HG02981 (cell line): ENCODE results near the gene ATP1B4.
"Not testable (repeated sequence)": the region's sequence is repeated elsewhere in the genome, so short reads cannot be mapped to it uniquely, and the experiment has no call there.

Experiments used
- ATAC-seq: cut with Tn5 transposase; IDR thresholded peaks from one replicate; pipeline ENCODE4 v1.9.1; 2021; ENCODE audit warnings: mild to moderate bottlenecking, moderate library complexity; ENCODE audit not compliant: unreplicated experiment

Gene ATP1B4

DNA sequence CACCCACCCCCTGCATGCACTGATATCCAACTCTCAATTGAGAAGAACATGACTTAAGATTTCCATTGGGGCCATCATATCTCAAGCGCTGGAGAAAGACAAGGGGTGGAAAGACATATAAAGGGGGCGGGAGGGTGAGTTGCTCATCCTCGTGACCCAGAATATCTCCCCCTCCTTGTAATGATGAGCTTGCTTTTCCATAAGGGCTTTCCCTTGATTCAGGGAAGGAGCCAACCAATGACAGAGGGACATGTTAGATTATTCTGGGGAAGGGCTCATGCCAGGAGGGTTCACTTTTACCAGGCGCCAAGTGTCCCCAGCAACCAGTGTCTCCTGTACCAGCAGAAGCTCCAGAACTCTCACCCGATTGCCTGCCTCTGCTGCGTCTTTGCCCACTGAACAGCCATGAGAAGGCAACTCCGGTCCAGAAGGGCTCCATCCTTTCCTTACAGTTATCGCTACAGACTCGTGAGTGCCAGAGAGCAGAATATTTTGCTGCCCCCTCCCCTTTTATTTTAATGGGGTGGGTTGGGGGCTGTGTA, at the start of gene ATP1B4:
TSS of gene ATP1B4 (plus strand) at position 326 of the 542 bp plus-strand sequence. CDS start at position 406, 80 bp downstream.
- no peak for ATAC-seq

DNA sequence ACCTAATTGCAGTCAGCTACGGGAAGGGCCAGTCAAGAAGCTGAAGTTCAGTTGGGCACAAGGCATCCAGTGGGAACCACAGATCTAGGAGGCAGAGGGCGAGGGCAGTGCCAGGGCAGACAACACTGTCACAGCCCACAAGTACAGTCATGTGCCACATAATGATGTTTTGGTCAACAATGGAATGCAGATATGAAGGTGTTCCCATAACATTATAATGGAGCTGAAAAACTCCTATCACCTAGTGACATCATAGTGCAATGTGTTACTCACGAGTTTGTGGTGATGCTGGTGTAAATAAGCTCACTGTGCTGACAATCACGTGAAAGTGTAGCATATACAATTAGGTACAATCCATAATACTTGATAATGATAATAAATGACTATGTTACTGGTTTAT, 46.1 kb upstream of the ATP1B4 start:
- no peak for ATAC-seq

DNA sequence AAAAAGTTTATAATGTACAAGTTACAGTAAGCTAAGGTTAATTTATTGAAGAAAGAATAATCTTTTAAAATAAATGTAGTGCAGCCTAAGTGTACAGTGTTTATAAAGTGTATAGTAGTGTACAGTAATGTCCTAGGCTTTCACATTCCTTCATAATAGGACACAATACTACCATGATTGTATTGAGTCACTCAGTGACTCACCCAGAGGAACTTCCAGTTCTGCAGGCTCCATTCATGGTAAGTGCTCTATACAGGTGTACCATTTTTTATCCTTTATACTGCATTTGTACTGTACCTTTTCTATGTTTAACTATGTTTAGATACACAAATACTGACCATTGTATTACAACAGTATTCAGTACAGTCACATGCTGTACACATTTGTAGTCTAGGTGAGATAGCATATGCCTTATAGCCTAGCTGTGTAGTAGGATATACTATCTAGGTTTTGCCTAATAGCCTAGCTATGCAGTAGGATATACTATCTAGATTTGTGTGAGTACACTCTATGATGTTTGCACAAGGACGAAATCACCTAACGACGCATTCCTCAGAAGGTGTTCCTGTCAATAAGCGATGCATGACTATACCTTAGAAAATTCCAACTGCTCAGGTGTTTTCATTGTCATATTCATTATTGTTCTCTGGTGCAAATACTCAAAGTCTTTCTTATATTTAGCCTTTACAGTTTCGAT, 45.2 kb upstream of the ATP1B4 start:
- ATAC-seq: no peak

DNA sequence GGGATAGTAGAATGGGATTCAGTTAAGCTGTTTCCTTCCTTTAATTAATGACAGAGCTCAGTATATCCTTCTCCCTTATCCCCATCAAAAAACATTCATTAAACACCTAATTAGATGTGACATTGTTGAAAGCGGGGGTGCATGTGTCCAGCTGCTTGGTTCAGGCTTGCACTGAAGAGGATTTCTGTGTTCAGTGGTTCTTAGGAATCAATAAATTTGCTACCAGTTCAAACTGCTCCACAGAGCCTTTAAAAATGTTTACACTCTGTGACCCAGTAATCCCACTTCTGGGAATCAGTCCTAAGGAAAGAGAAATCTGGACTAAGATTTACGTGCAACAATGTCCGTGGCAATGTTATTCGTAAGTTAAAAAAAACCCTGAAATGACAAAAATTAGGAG, 43.5 kb upstream of the ATP1B4 start:
- ATAC-seq: no peak

DNA sequence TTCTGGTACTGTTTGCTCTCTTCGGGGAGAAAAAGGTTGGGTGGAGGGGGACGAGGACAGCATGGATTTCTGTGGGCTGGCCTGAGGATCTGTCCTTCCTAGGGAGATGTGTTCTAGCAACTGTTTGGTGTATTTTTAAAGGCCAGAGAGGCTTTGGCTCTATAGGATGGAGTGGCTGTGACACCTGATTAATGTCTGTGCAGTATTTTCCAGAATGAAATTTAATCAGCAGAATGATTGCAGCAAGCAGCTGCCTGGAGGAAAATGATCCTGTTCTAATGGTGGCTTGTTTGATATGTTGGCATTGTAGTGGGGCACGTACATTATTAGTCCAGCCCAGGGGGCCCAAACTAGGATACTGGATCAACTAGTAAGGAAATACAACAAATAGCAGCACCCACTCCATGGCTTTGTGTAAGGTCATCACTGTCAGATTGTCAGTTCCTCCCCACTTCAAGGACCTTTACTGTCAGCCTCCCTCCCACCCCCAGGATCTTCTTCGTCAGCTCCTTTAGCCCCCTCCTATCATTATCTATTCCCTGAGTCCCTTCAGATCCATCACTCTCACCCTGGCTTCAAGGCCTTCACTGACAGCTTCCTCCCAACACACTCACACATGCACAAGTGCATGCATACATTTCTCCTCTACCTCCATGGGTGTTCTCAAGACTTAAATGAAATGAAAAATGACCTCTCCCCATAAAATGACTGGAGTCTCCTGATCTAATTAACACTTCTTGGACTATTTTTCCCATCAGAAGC, 40.2 kb upstream of the ATP1B4 start:
- no peak for ATAC-seq

DNA sequence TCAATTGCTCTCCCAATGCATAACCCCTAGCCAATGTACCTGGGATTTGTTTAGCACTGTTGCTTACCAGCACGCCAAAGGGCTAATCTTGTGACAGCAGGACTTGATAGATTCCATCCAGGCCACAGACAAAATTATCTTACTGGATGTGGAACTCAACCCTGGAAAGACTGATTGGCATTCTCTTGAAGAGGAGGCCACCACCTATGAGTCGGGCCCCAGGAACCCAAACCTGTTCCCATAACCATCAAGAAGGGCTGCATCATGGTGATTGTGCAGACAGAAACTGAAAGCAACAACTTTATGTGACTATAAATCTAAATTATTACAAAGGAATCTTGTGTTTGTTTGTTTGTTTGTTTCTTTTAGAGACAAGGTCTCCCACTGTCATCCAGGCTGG, 30.8 kb upstream of the ATP1B4 start:
- no peak for ATAC-seq

DNA sequence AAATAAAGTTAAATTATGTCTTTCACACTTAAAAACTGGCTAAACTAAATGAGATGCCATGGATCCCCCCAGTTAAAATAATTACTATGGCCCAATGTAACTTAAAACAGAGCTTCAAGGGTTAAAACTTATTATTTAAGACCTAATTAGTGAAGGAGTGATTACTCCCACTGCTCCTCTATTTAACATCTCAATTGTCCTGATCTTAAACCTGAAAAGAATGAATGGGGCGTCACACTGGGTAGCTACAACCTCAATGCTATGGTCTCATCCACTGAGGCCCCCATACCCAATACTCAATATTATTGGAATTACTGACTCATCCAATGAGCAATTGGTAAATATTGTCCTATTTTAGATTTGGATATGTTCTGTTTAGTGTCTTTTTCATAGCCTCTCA, 29.5 kb upstream of the ATP1B4 start:
- no peak for ATAC-seq

DNA sequence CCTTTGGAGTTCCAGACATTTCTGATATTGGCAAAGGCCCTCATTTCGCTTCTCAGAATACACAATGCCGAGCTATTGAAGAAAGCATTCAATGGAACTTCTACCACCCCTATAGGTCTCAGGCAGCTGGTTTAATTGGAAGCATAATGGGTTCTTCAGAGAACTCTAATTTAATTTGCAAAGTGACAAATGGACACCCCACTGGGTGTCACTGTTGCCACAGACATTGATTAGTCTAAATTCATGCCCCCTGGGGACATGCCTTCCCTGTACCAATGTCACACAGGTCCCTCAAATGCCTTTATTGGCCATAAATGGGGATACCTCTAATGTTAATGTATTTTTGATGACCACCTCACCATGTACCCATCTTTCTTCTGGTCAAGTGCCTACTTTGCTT, 27.7 kb upstream of the ATP1B4 start:
- no peak for ATAC-seq

DNA sequence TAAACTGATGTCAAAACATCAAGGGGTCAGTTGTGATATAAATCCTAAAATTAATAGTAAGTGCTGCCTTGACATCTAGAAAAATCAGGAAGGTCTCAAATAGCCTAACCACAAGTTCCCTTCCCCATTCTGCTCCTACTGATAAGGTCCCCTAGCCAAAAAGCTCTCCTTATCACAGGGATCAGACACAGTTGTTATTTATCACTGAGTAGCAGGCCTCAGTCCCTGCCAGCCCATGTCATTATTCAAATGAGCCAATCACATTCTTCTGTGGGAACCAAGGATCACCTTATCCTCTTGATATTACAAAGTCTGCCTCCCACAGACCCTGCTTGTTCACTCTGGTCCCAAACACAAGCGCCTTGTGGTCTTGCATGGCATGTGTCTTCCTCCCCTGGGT, 27.3 kb upstream of the ATP1B4 start:
- no peak for ATAC-seq

DNA sequence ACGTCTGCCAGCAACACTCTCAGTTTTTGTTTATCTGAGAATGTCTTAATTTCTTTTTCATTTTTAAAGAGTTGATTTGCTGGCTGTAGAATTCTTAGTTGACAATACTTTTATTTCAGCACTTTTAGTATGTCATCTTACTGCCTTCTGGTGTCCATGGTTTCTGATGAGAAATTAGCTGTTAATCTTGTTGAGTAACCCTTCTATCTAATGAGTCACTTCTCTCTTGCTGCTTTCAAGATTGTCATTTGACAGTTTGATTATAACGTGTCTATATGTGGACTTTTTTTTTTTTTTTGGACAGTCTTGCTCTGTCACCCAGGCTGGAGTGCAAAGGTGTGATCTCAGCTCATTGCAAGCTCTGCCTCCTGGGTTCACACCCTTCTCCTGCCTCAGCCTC, 26.6 kb upstream of the ATP1B4 start:
- no peak for ATAC-seq

DNA sequence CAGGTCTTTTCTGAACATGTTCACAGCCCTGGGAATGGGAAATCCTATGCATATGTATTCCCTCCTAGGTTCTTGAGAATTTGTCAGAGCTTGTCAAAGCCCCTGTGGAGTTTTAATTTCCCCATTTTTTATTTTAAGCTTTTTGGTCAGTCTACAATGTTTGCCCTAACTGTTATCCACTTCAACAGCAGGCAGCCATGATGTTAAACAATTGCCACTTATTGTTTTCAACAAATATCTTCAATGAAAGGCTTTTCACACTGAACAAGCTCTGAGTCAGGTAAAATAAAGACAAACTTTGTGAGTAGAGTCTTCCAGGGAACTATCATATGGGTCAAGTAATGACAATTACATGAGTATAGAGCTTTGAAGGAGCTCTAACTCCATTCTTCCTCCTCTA, 25.0 kb upstream of the ATP1B4 start:
- no peak for ATAC-seq

DNA sequence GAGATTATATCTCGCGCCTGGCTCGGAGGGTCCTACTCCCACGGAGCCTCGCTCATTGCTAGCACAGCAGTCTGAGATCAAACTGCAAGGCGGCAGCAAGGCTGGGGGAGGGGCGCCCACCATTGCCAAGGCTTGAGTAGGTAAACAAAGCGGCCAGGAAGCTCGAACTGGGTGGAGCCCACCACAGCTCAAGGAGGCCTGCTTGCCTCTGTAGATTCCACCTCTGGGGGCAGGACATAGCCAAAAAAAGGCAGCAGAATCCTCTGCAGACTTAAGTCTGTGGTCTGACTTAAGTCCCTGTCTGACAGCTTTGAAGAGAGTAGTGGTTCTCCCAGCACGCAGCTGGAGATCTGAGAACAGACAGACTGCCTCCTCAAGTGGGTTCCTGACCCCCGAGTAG, 17.3 kb upstream of the ATP1B4 start:
- not testable (repeated sequence) for ATAC-seq

DNA sequence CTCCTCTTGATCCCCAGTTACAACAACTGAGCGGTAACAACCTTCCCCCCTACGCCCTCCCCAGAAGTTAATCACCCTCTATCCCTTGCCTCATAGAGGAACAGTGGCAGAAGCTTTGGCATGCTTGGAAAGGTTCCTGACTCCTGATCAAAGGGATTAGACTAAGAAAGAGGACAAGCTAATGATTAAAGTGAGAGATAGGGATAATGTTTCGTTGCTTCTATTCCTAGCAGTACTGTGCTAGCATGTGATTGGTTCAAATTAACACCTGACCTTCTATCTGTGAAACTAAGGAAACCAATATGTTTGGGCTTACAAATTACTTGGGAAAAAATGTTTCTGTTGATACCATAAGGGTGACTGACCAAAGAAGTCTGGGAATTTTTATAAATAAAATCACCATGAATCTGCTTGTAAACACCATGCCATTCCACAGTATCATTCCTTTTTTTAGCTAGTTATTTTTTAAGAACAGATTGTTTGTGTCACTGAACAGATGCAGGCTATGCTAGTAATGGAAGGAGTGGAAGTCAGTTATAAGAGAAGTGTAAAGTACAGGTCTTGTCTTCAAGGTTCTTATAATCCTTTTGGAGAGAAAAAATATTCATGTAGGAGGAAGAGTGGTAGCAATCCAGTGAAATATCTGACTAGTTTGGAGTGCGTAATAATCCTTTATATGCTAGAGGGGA, 11.3 kb upstream of the ATP1B4 start:
- no peak for ATAC-seq

DNA sequence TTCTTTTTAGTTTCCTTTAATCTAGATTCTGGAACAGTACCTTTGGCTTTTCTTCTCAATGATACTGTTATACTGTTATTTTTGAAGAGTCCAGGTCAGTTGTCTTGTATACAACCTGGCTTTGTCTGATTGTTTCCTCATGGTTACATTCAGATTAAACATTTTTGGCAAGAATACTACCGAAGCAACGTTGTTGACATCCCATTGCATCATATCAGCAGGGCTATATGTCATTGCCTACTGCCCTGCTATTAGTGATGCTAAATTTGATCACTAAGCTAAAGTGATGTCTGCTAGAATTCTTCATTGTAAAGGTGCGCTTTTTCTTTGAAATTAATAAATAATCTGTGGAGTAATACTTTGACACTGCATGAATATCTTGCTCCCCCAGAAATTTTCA, 5.8 kb upstream of the ATP1B4 start:
- no peak for ATAC-seq

DNA sequence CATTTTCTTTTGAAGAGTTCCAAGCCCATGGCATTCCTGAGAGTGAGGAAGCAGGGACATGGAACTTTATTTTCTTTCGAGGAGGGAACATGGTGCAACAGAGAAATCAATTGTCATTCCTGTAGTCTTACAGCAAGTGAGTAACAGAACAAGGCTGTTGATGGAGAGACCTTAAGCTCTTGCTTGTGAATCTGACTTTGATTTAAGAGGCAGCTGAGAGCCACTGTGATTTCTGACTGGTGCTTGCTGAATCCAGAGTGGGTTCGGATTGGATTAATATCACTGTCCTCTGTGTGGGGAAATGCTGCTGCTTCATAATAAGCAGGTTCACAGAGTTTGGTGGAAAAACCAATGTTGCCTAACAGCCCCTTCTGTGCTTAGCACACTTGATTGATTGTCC, 4.7 kb upstream of the ATP1B4 start:
- no peak for ATAC-seq

DNA sequence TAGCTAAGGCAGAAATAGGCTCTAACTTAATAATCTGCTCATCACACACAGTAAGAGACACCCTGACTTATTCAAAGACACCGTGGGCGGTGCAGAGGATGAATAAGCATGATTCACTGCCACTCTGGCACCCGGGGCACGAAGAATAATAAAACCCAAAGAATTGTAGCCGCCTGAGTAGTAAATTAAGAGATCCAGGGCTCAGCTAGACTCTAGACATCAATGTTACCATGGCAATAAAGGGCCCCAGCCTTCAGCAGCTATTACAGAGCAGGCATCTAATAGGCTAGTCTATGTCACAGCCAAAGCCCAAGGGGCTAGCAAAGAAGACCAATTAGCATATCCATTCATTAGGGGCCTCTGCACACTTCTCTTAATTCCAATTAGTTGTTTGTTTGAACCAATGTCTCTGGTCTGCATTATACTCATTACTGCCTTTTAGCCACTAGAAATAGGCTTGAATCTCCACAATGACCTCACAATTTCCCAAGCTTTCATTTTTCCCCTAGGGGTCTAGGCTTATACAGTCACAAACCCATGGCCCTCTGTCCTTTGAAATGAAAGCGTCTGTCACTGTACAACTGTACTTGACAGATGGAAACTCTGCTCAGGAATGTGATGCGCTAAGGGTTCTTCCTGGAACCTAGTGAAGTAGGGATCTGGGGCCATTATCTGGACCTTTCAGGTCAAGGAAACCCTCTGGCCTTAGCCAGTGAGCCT, 3.0 kb upstream of the ATP1B4 start:
- ATAC-seq: no peak

DNA sequence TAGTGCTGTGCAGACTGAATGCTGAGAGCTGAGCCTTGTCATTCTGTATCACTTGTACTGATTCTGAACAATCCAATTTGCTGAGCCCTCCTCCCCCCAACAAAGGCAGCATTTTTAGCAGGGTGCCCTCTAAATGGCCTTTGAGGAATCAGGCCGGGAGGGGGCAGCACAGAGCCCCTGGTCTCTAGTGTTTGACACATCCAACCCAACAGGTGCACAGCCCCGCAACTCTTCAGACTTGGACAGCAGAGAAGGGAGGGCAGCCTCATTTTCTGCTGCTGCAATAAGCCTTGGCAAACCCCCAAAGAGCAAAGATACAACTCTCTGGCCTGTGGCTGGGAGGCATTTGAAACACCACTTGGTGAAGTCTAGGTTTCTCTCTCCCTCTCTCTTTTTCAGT, 3.4 kb downstream of the ATP1B4 start:
- peak; percentile 63 for ATAC-seq

DNA sequence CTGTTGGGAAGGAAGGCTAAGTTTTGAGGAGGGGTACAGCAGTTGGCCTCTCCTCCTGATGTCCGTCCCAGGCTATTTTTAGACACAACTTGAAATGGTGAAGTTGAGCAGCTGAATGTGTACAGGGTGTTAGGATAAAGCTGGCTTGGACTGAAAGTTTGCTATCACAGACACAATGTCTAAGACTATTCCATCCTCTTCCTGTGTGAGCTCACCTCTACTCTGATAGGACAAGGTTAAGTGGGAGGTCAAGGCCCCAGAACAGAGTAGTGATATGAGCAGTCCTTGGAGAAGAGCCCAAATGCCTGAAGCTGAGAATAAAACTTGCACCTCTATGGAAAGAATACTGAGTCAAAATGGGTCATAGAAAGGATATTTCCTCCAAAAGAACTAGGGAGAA, 4.1 kb downstream of the ATP1B4 start:
- no peak for ATAC-seq

DNA sequence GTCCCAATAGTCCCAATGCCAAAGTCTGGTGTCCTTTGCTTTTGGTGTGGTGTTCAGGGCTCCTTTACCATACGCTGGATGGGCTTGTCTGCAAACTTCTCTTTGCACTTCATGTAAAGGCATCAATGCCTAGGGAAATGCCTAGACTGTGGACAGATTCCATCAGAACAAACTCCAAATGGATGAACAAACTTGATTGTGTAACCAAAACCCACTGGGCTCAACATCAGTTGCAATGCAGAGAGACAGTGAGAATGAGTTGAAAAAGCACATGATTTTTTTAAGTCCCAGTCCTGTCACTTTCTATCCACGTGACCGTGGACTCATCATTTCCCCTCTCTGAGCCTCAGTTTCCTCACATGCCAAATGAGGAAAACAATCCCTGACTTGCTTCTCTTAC, 4.9 kb downstream of the ATP1B4 start:
- ATAC-seq: no peak

DNA sequence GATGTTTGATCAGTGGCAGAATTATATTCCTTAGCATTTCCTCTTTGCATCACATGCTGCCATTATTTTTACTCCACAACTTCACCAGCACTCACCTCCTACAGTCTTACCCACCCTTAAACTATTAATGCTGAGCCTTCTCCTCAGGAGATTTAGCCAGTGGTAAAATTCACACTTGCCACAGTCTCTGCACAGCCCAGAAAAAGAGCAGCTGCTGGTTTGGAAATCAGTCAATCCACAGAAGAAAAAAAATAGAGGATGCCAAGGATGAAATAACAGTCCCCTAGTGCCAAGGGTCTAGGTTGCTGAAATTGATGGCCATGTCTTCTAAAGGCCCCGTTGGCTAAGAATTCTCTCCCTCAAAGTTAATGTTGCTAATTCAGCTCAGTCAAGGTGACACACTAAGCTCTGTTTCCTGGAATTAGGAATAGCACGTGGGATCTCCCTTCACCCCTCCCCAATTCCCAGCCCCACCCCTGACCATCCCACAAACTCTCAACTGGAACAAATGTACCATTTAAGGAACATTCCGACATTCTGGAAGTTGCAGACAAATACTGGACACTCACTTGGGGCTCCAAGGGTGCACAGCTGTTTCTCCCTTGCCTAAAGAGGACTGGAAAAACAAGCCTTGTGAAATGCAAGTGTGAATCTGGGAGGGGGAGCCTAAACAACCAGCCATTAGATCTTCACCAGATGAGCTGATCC, 5.7 kb downstream of the ATP1B4 start:
- ATAC-seq: no peak
